UCSD-AML1 (cell line): ENCODE measurements around the gene IL7R.
A peak's percentile ranks its signal among the peaks of the same experiment; 100 is the strongest.

Source experiments
- DNase-seq: peaks from one replicate; lab custom pipeline; 2025; ENCODE audit not compliant: unreplicated experiment; lab: John Stamatoyannopoulos, UW

The IL7R gene

GRCh38 chr5:35903631-35904203 lies 47.0 kb downstream of the IL7R start:
- no peak for DNase-seq

DNA sequence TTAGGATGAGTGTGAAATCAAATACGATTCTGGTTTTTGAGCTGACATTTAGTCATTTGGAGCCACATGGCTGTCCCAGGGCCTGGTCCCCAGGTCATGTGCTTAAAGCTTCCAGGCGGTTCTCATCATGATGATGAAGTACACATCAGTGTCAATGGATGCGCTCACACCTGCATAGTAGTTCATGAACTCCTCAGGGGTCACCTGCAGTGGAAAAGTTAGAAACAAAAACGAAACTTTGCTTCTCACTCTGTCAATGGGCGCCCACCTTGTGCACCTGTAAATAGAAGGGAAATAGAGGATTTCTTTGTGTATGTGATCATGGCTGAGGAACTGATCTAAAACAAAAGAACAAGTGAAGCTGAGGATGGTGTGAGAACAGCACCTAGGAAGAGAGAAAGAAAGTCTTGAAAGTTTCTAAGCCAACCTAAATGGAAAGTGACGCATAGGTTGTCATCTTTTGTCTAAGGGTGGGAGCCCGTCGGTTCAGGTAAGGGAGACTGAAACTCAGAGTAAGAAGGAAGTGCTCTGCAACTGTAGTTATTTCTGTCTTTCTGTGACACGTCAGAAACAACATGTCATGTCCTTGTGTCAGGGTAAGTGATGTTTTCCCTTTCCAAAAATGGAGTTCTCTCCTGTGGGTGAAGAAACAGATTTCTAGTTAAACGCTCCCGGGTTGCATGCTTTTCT lies 47.9 kb downstream of the IL7R start:
- DNase-seq, result no peak

DNA sequence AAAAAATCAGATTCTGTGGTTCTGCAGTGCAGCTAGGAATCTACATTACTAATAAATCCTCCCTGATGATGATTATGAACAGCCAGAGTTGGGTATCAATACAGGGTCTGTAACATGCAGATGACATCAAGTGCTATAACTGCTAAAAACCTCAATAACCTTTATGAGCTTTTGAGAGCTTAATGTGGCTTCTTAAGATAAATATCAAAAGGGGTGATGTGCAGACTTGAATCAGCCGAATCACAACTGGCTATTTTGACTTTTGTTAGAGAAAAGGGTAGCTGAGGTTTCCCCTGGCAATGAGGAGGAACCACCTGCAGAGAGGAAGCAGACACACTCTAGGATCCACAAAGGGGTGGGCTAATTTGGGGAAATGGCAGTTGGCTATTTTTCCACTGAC lies 51.5 kb downstream of the IL7R start:
- no peak for DNase-seq

- no peak for DNase-seq
Measured at GRCh38 chr5:35908814-35909213, 52.1 kb downstream of the IL7R start.

GRCh38 chr5:35919191-35919590 lies 62.5 kb downstream of the IL7R start:
- DNase-seq, result no peak

GRCh38 chr5:35920890-35921289 lies 64.2 kb downstream of the IL7R start:
- DNase-seq, result no peak

DNA sequence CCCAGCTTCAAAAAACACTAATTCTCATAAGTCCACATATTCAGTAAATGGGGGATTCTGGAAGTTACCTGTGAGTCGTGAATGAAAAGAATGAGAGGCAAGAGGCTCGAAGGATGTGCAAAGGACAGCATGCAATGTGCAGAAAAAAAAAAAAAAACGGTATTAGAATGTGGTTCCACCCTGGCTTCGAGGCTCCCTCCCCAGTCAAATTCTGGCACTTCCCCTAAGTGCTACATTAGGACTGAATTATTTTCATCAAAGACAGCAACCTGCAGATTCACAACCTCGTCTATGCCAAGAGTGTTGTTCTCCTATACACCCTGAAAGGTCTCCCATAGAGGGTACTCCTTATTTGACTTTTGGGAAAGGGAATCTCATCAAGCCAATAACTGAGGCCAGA lies 65.2 kb downstream of the IL7R start:
- DNase-seq, result no peak

DNA sequence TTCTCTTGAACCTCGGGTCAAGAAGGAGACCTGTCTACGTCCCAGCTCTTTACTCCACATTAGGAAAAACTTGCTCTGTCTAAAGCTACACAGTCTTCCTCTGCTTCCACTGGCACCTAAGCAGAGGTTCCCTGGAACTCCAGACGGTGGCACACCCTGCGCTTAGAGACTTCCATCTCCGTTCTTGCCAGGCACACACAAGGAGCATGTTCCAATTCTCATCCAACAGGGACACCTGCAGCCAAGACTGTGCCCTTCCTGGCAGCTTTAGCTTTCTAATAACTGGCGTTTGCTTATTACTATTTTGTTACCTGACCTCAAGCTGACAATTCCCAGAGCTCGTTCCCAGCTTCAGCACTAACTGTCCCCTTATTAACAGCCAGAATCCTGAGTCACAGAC lies 65.8 kb downstream of the IL7R start:
- peak; percentile 14 for DNase-seq

DNA sequence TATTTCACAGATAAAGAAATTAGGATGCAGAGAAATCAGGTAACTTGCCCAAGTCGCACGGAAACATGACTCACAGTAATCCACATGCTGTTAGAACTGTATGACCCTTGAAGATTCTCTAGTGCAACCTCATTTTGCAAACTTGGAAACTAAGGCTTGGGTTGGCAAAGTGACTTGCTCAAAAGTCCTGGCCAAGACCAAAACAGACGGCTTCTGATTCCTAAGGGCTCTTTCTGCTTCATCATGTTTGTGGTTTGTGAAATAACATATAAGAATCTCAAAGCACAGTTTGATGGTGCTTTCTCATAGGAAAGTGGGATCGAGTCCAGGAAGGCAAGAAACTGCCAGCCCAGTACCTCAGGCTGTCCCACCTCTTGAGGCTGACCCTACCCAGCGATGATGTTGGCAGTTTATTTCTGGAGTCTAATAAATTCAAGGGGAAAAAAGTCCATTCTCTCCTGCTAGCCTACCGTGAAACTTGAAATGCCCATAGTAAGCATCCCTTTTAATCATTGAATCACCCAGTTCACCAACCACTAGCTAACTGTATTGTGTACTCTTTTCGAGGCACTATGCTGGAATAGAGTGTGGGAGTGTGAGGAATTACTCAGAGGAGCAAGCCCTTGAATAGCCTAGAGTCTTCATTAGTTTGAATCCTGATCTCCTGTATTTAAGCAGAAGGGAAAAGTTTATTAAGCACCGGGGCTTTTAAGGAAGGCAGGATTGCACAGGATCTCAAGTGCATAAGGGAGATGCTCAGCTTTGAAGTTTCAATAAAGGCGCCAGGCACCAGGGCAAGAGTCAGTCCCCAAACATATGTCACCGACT lies 67.6 kb downstream of the IL7R start:
- DNase-seq, result no peak

DNA sequence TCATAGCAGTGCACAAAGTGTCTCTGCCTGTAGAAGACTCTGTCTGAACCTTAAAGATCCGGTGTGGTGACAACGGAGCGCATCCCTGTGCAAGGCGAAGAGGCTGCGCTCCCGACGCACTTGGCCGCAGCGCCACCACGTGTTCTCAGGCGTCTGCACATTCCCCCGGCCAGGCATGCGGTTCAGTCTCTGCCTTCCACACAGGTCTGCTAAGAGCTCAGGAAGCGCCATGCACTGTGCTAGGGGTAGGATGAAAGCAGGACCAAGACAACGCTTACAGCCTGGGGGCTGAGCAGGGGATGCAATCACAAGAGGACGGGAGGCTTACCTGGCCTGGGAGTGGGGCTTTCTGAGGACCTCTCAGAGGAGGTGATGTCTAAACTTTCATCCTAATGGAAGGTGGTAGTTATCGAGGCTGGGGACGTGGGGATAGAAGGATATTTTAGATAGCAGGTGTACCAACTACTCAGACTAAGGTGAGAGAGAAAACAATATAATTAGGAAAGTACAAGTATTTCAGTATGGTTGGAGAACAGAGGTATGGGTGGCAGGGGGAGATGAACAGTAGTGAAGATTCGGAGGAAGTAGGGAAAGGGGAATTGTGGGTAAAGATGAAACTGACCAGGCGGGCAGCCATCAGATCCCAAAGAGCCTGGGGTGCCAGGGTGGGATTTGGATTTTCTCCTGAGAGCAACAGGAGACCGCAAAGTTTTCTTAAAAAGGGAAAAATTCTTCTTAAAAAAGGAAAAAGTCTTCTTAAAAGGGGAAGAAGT lies 68.4 kb downstream of the IL7R start:
- DNase-seq, result peak; percentile 51

DNA sequence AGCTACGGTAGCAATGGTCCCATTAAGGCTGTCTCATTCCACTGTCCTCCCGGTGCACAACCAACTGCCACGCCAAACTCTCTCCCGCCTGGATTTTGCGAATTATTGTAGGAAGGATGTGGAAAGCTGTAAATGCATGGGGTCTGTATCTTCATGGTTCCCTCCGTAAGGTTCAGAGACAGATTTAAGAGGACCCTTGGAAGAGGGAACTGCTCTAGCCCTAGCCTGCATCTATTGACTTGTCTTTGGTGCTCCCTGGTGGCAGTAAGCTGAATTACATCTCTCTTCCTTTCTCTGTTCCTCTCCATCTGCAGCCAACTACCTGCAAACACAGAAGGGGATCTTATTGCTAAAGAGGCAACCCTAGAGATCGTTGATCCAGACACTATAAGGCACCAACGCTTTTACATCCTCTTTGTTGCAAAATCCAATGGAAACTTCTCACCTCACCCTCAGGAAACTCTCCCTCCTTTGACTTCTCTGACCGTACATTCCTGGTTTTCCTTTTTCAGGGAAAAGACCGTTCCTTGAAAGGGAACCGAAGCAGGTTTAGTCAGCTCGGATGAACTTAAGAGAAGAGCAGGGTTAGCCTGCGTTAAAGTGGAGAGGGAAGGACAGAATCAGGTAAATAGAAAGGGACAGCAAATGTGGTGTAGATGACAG lies 69.8 kb downstream of the IL7R start:
- DNase-seq, result peak; percentile 14
